Measurements from ENCODE around the gene MAOA. TPM values are rescaled to one million over a fixed set of nuclear protein-coding genes. Genes with fewer than 3 reads are reported as not detected.

MAOA gene
- total RNA-seq, 2 experiments from 2014 or later, result not detected

GRCh38 chrX:43728002-43728401 lies 71.9 kb downstream of the MAOA start:
- ATAC-seq (no peak), DNase-seq (no peak)
- Mint-ChIP-seq H3K36me3 (ENCODE audit: low read depth) (no peaks in the 10 kb centered on the region), H3K9me3 (ENCODE audit: insufficient read depth) (no peaks in the 10 kb centered on the region), H3K4me3 (no peak overlapping the region), H3K4me1 (ENCODE audit: low read depth) (peaks cover 4% of the 10 kb centered on the region), H3K27ac (no peak overlapping the region), H3K27me3 (ENCODE audit: low read depth) (no peaks in the 10 kb centered on the region)
- CTCF ChIA-PET, result no interaction called here
- POLR2A ChIA-PET, result no interaction called here

- no peaks in the 10 kb centered on the region for H3K36me3 Mint-ChIP-seq (ENCODE audit: low read depth)
- CTCF ChIA-PET, result no interaction called here
- H3K27me3 Mint-ChIP-seq (ENCODE audit: low read depth), result no peaks in the 10 kb centered on the region
- ATAC-seq, result no peak
- H3K4me3 Mint-ChIP-seq, result no peak overlapping the region
- H3K4me1 Mint-ChIP-seq (ENCODE audit: low read depth), result peaks cover 4% of the 10 kb centered on the region
- POLR2A ChIA-PET, result no interaction called here
- H3K9me3 Mint-ChIP-seq (ENCODE audit: insufficient read depth), result no peaks in the 10 kb centered on the region
- DNase-seq, result no peak
- no peak overlapping the region for H3K27ac Mint-ChIP-seq
Observed at GRCh38 chrX:43728966-43729365, 72.9 kb downstream of the MAOA start.

- Mint-ChIP-seq H3K27me3 (ENCODE audit: low read depth) (no peaks in the 10 kb centered on the region), H3K4me1 (ENCODE audit: low read depth) (peaks cover 4% of the 10 kb centered on the region), H3K9me3 (ENCODE audit: insufficient read depth) (no peaks in the 10 kb centered on the region), H3K36me3 (ENCODE audit: low read depth) (no peaks in the 10 kb centered on the region), H3K4me3 (no peak overlapping the region), H3K27ac (no peak overlapping the region)
- POLR2A ChIA-PET, result no interaction called here
- no peak for DNase-seq
- no peak for ATAC-seq
- CTCF ChIA-PET, result no interaction called here
Observed at GRCh38 chrX:43731086-43731485, 75.0 kb downstream of the MAOA start.

- no peaks in the 10 kb centered on the region for H3K9me3 Mint-ChIP-seq (ENCODE audit: insufficient read depth)
- H3K4me3 Mint-ChIP-seq, result no peak overlapping the region
- H3K36me3 Mint-ChIP-seq (ENCODE audit: low read depth), result no peaks in the 10 kb centered on the region
- H3K27me3 Mint-ChIP-seq (ENCODE audit: low read depth), result no peaks in the 10 kb centered on the region
- no peak overlapping the region for H3K27ac Mint-ChIP-seq
- POLR2A ChIA-PET, result no interaction called here
- CTCF ChIA-PET, result interaction anchor here (0.8 kb wide), 1 partner anchor 323 kb away, joined by 3 read pairs; no protein-coding TSS in a partner anchor
- ATAC-seq (no peak), DNase-seq (no peak)
- no peaks in the 10 kb centered on the region for H3K4me1 Mint-ChIP-seq (ENCODE audit: low read depth)
Observed at GRCh38 chrX:43733699-43734098, 77.6 kb downstream of the MAOA start.

GRCh38 chrX:43734444-43734843 lies 78.3 kb downstream of the MAOA start:
- Mint-ChIP-seq H3K27me3 (ENCODE audit: low read depth) (no peaks in the 10 kb centered on the region), H3K27ac (no peak overlapping the region), H3K9me3 (ENCODE audit: insufficient read depth) (no peaks in the 10 kb centered on the region), H3K36me3 (ENCODE audit: low read depth) (no peaks in the 10 kb centered on the region), H3K4me1 (ENCODE audit: low read depth) (no peaks in the 10 kb centered on the region), H3K4me3 (no peak overlapping the region)
- DNase-seq (no peak), ATAC-seq (no peak)
- POLR2A ChIA-PET, result no interaction called here
- CTCF ChIA-PET, result interaction anchor here (0.8 kb wide), 1 partner anchor 323 kb away, joined by 3 read pairs; no protein-coding TSS in a partner anchor

- no peaks in the 10 kb centered on the region for H3K36me3 Mint-ChIP-seq (ENCODE audit: low read depth)
- no peaks in the 10 kb centered on the region for H3K4me1 Mint-ChIP-seq (ENCODE audit: low read depth)
- ChIA-PET POLR2A (no interaction called here), CTCF (interaction anchor here (1.5 kb wide), 1 partner anchor 16 kb away, joined by 5 read pairs; no protein-coding TSS in a partner anchor)
- no peak for ATAC-seq
- no peaks in the 10 kb centered on the region for H3K9me3 Mint-ChIP-seq (ENCODE audit: insufficient read depth)
- DNase-seq, result no peak
- H3K27me3 Mint-ChIP-seq (ENCODE audit: low read depth), result no peaks in the 10 kb centered on the region
- H3K27ac Mint-ChIP-seq, result no peak overlapping the region
- no peak overlapping the region for H3K4me3 Mint-ChIP-seq
Observed at GRCh38 chrX:43735534-43735933, 79.4 kb downstream of the MAOA start.

- ATAC-seq (no peak), DNase-seq (no peak)
- no peak overlapping the region for H3K27ac Mint-ChIP-seq
- no peaks in the 10 kb centered on the region for H3K4me1 Mint-ChIP-seq (ENCODE audit: low read depth)
- CTCF ChIA-PET, result interaction anchor here (1.5 kb wide), 1 partner anchor 15 kb away, joined by 5 read pairs; no protein-coding TSS in a partner anchor
- no peaks in the 10 kb centered on the region for H3K9me3 Mint-ChIP-seq (ENCODE audit: insufficient read depth)
- no peaks in the 10 kb centered on the region for H3K27me3 Mint-ChIP-seq (ENCODE audit: low read depth)
- no peak overlapping the region for H3K4me3 Mint-ChIP-seq
- POLR2A ChIA-PET, result no interaction called here
- no peaks in the 10 kb centered on the region for H3K36me3 Mint-ChIP-seq (ENCODE audit: low read depth)
Observed at GRCh38 chrX:43735957-43736356, 79.9 kb downstream of the MAOA start.

GRCh38 chrX:43741843-43742573 lies 85.9 kb downstream of the MAOA start:
- no peak overlapping the region for H3K27ac Mint-ChIP-seq
- no peaks in the 10 kb centered on the region for H3K9me3 Mint-ChIP-seq (ENCODE audit: insufficient read depth)
- ChIA-PET CTCF (no interaction called here), POLR2A (no interaction called here)
- H3K36me3 Mint-ChIP-seq (ENCODE audit: low read depth), result no peaks in the 10 kb centered on the region
- ATAC-seq (no peak), DNase-seq (no peak)
- H3K4me3 Mint-ChIP-seq, result no peak overlapping the region
- no peaks in the 10 kb centered on the region for H3K4me1 Mint-ChIP-seq (ENCODE audit: low read depth)
- H3K27me3 Mint-ChIP-seq (ENCODE audit: low read depth), result no peaks in the 10 kb centered on the region

- ChIA-PET CTCF (interaction anchor here (0.7 kb wide), 1 partner anchor 394 kb away, joined by 3 read pairs; no protein-coding TSS in a partner anchor), POLR2A (no interaction called here)
- Mint-ChIP-seq H3K27me3 (ENCODE audit: low read depth) (no peaks in the 10 kb centered on the region), H3K27ac (no peak overlapping the region), H3K4me3 (no peak overlapping the region), H3K36me3 (ENCODE audit: low read depth) (no peaks in the 10 kb centered on the region), H3K4me1 (ENCODE audit: low read depth) (no peaks in the 10 kb centered on the region), H3K9me3 (ENCODE audit: insufficient read depth) (no peaks in the 10 kb centered on the region)
- DNase-seq, result no peak
- ATAC-seq, result no peak
Observed at GRCh38 chrX:43743100-43743822, 87.2 kb downstream of the MAOA start.

GRCh38 chrX:43744284-43744683 lies 88.2 kb downstream of the MAOA start:
- no peak for DNase-seq
- ChIA-PET POLR2A (no interaction called here), CTCF (no interaction called here)
- H3K9me3 Mint-ChIP-seq (ENCODE audit: insufficient read depth), result no peaks in the 10 kb centered on the region
- ATAC-seq, result no peak
- no peak overlapping the region for H3K27ac Mint-ChIP-seq
- no peaks in the 10 kb centered on the region for H3K36me3 Mint-ChIP-seq (ENCODE audit: low read depth)
- no peak overlapping the region for H3K4me3 Mint-ChIP-seq
- no peaks in the 10 kb centered on the region for H3K27me3 Mint-ChIP-seq (ENCODE audit: low read depth)
- H3K4me1 Mint-ChIP-seq (ENCODE audit: low read depth), result no peaks in the 10 kb centered on the region

- H3K4me3 Mint-ChIP-seq, result no peak overlapping the region
- no peaks in the 10 kb centered on the region for H3K36me3 Mint-ChIP-seq (ENCODE audit: low read depth)
Observed at GRCh38 chrX:43745938-43746721, 90.0 kb downstream of the MAOA start.

GRCh38 chrX:43747476-43747875 lies 91.4 kb downstream of the MAOA start:
- ATAC-seq (no peak), DNase-seq (no peak)
- H3K27ac Mint-ChIP-seq, result no peak overlapping the region
- H3K4me1 Mint-ChIP-seq (ENCODE audit: low read depth), result peaks cover 8% of the 10 kb centered on the region
- no peaks in the 10 kb centered on the region for H3K9me3 Mint-ChIP-seq (ENCODE audit: insufficient read depth)
- ChIA-PET POLR2A (no interaction called here), CTCF (interaction anchor here (0.6 kb wide), 1 partner anchor 39 kb away, joined by 3 read pairs; no protein-coding TSS in a partner anchor)
- H3K27me3 Mint-ChIP-seq (ENCODE audit: low read depth), result no peaks in the 10 kb centered on the region
- no peak overlapping the region for H3K4me3 Mint-ChIP-seq
- no peaks in the 10 kb centered on the region for H3K36me3 Mint-ChIP-seq (ENCODE audit: low read depth)

More at GRCh38 chrX:43745938-43746721, 90.0 kb downstream of the MAOA start:
- Mint-ChIP-seq H3K27me3 (ENCODE audit: low read depth) (no peaks in the 10 kb centered on the region), H3K4me1 (ENCODE audit: low read depth) (peaks cover 8% of the 10 kb centered on the region), H3K9me3 (ENCODE audit: insufficient read depth) (no peaks in the 10 kb centered on the region), H3K27ac (no peak overlapping the region)
- ATAC-seq (no peak), DNase-seq (no peak)
- ChIA-PET CTCF (no interaction called here), POLR2A (no interaction called here)

Measured in activated CD8-positive, alpha-beta T cell treated with anti-CD3 and anti-CD28 coated beads, Interleukin-2, amount 10 ng/mL, durations not matched to agents 7 days and 5 days (primary cell).